Endometrium (tissue), 2 donors: Measurements from ENCODE around the gene WRAP73.

Experiments
- FAIRE-seq: peaks from 2 replicates; lab custom pipeline; 2012; peaks lifted over from hg19 to GRCh38; lab: Jason Lieb, UNC
- donor health status: control.
- donor health status: control.

Gene WRAP73

GRCh38 chr1:3681898-3682806 is 32.2 kb upstream of the WRAP73 start:
- FAIRE-seq, result no peak

GRCh38 chr1:3681231-3681897 is 31.5 kb upstream of the WRAP73 start:
- FAIRE-seq, result no peak

DNA sequence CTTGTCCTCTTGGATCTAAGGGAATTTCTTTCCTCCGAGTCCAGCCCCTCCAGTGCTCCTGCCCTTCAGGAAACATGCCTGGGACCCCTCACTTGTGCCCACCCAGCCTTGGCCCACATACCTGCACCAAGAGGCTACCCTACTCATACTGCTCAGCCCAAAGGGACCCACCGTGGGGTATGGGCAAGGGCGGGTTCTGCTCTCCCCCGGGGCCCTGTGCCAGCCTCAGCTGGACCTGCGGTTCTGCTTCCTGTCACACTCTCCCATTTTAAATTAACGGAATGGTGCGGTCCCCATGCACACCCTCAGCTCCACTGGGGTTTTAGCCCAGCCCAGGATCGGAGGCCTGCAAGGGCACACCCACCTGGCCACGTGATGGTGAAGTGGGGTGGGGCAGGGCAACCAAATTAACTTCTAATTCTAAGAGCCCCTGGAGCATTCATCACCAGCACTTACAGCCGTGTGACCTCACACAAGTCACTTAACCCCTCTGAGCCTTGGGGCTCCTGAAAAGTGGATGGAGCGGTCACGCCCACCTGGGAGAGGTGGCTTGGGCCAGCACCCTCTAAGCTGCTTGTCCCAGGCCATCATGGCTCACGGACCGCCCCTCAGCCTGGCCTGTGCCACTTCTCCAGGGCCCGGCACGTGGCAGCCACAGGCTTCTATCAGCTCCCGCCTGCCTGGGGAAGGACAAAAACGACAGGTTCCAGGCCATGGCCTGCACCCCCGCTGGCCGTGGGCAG is 30.8 kb upstream of the WRAP73 start:
- FAIRE-seq, result no peak

DNA sequence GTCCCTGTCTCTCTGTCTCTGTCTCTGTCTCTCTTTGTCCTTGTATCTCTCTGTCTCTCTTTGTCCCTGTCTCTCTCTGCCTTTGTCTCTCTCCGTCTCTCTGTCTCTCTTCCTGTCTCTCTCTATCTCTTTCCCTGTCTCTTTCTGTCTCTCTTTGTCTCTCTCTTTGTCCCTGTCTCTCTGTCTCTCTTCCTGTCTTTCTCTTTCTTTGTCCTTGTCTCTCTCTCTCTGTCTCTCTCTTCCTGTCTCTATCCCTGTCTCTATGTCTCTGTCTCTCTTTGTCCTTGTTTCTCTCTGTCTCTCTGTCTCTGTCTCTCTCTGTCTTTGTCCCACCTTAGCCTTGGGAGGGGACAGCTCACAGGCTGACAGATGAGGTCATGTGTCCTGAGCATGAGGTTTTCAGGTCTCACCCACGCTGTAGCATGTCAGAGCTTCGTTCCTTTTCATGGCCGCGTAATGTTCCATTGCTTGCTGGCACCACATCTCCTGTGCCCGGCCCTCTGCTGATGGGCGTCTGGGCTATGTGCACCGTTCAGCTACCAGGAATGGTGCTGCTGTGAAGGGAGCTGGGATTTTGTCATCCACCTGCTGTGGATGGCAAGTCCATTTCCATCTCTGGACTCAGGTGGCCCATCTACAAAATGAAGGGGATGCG is 30.0 kb upstream of the WRAP73 start:
- no peak for FAIRE-seq

DNA sequence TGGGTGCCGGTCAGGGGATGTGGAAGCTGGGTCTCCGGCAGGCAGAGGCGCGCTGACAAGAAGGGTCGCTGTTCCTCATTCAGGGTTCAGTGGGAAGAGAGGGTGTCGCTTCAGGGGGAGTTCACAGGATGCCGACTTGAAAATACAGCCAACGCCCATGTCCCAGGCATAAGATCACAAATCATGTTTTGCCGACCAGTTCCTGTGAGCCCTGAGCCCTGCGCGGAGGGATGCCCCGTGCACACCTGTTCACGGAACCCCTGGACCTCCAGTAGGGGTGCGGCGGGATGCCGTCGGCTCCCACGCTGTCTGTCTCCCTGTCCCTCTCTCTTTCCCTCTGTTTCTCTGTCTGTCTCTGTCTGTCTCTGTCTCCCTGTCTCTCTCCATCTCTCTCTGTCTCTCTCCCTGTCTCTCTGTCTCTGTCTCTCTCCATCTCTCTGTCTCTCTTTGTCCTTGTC is 29.2 kb upstream of the WRAP73 start:
- FAIRE-seq, result no peak

DNA sequence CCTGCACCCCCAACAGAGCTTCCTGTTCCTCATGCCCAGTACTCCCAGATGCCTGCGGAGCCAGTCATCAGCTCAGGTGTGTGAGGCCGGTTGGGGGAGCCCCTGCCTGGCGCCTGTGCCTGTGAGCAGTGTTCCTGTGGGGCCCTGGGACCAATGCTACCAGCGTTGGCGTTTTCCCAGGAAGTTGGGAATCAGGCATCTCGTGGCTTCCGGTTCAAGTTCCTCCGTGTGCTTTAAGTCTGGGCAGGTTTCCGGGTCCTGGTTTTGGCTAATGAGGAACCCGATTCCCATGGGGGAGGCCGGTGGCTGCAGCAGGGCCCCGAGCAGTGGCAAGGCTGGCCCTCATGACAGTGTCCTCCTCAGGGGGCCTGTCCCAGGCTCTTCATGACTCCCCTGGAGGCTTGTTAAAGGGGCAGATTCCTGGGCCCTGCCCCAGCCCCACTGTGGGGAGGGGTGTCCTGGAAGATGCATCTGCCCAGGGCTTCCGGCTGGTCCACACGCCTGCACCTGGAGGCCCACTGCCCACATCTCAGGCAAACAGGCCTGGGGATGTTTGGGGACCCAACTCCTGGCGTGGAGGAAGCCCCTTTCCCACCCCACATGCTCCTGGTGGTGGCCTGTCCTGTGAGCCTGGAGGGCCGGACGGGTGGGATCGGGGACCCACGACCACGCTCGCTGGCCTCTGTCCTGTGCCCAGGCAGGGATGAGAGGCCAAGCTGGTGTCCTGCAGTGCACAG is 28.6 kb upstream of the WRAP73 start:
- FAIRE-seq, result no peak

GRCh38 chr1:3677484-3677883 is 27.6 kb upstream of the WRAP73 start:
- no peak for FAIRE-seq

GRCh38 chr1:3676581-3677470 is 26.9 kb upstream of the WRAP73 start:
- no peak for FAIRE-seq

DNA sequence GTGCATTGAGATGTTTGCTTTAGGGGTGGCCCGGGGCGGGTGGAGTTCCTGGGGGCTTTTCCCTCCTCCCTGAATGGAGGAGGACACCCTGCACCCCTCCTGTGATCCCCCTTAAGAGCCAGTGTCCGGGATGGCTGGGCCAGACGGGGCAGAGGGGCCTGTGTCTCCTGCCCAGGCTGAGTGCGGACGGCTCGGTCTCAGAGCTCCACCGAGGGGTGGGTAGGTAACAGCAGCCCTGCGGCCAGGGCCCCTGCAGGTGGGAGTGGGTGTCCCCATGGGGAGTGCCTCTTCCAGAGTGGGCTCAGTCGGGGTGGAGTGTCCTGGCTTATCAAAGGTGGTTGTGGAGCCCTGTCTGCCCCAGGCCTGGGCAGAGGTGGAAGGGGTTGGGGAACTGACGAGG is 25.5 kb upstream of the WRAP73 start:
- no peak for FAIRE-seq

GRCh38 chr1:3674100-3675094 is 24.5 kb upstream of the WRAP73 start:
- FAIRE-seq, result no peak

DNA sequence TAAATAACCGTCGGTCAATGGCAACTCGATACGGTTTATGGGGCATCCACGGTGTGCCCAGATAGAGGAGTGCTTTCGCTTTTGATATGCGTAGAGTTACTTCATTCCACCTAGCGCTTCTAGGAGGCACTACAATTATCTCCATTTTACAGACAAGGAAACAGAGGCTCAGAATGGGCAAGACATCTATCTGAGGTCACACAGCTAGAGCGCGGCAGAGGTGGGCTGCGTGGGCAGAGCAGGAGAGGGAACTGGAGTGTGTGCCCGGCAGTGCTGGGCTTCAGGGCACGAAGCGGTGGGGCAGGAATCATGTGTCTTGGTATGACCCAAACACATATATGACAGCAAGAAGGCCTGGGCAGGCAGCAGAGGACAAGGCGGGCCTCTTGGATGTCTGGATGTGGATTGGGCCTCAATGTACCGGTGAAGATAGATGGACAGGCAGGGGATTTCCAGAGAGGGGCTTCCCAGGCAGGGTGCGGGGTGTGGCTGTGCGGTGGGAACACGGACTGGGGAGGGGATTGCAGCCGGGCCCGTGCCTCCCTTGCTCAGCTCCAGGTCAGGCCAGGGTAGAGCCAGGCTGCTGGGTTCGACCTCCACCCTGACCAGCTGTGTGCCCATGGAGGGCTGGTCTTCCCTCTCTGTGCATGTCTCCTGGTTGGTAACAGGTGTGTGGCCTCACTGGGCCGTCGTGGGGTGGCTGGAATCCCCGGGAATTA is 23.6 kb upstream of the WRAP73 start:
- no peak for FAIRE-seq

GRCh38 chr1:3672971-3673361 is 23.1 kb upstream of the WRAP73 start:
- FAIRE-seq, result no peak

- FAIRE-seq, result no peak
These were observed 22.5 kb upstream of the WRAP73 start for GRCh38 chr1:3672231-3672970.

DNA sequence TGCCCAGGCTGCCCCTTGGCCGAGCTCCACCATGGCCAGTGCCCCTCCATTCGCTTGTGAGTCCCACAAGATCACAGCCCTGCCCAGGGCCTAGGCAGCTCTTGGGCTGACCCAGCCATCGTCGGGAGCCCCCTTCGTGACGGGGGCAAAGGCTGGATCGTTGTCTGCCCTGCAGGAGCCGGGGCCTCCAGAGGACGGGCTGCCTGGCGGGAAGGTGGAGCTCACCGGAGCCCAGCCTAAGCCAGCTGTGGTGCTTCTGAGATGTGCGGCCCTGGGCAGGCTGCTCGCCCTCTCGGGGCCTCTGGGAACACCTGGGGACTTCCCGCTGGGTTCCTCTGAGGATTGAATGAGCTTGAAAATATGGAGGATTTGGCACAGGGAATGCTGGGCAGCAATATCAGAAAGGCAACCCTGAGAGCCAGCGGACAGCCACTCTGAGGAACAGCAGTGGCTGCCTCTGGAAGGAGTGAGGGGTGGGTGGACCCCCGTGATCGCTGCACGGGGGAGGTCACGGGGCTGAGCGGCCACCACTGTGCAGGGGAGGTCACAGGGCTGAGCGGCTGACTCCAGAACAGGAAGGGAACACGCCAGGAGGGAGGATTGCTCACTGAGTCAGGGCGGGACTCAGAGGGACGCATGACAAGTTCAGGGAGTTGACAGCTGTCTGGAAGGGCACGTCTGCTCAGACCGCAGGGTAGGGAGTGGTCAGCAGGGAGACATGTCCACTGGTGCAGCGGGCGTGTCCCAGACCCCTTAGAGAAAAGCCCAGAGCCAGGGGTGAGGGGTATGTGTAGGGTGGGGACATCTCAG is 21.7 kb upstream of the WRAP73 start:
- FAIRE-seq, result no peak

- FAIRE-seq, result no peak
These were observed 20.9 kb upstream of the WRAP73 start for GRCh38 chr1:3670823-3671265.

DNA sequence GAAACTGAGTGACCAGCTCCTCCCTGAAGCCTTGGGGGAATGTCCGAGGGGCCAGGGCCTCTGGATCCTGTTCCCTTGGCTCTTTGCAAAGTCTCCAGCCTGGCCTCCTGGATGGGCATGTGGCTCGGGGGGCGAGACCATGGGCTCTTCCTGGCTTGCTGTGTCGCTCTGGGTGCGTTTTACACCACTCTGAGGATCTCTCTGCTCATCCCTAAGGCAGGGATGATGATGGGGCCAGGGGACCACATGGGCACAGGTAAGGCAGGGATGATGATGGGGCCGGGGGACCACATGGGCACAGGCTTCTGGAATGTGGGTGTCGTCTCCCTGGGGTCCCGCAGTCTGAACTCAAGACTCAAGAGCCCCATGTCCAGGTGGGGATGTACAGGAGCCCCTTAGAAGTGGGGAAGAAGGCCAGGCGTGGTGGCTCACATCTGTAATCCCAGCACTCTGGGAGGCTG is 20.1 kb upstream of the WRAP73 start:
- FAIRE-seq, result no peak

GRCh38 chr1:3669421-3669821 is 19.5 kb upstream of the WRAP73 start:
- FAIRE-seq, result no peak
